Cardiac muscle cell (in vitro differentiated cells and primary cell): Measurements from ENCODE around the gene NCR2. TPM values are rescaled to one million over a fixed set of nuclear protein-coding genes. Genes with fewer than 3 reads are reported as not detected.

Experiments used
- DNase-seq, 2 donors: peaks; one replicate each; pipeline versions ENCODE4 v3.0.0 to v3.0.0-alpha.2; 2010 to 2017; ENCODE audit warnings: low read depth in 1 of 2, low spot score in 1 of 2
- H3K27ac ChIP-seq: fragments of 200-600 bp; sonication (generic); 2 replicates; pipeline ENCODE4 v1.5.1; 2016
- H3K27me3 ChIP-seq: fragments of 200-600 bp; sonication (generic); 2 replicates; pipeline ENCODE4 v1.6.0; 2016; ENCODE audit warnings: control low read depth
- H3K36me3 ChIP-seq: fragments of 200-600 bp; sonication (generic); 2 replicates; pipeline ENCODE4 v1.5.1; 2016; ENCODE audit warnings: control low read depth
- H3K4me1 ChIP-seq: fragments of 200-600 bp; sonication (generic); 2 replicates; pipeline ENCODE4 v1.8.1; 2017; ENCODE audit warnings: low read depth, mild to moderate bottlenecking, mixed run types
- H3K4me3 ChIP-seq: fragments of 200-600 bp; sonication (generic); 2 replicates; pipeline ENCODE4 v1.5.1; 2016; ENCODE audit warnings: mild to moderate bottlenecking
- H3K9me3 ChIP-seq: fragments of 200-600 bp; sonication (generic); 2 replicates; pipeline ENCODE4 v1.5.1; 2017; ENCODE audit warnings: low read depth, mild to moderate bottlenecking, control low read depth
- CTCF ChIP-seq: IDR thresholded peaks from 2 replicates; pipeline ENCODE4 v1.5.1; 2012; ENCODE audit warnings: low read depth, mild to moderate bottlenecking, low read length
- polyA plus RNA-seq: library from polyadenylated mRNA; unstranded; fragments of >200 nt; fragmentation: Nextera tagmentation; extraction: Ambion mirVana; gene quantifications from 2 replicates; pipeline ENCODE4 v1.2.1, GENCODE V29; 2016
- total RNA-seq: library from RNA; depleted of rRNA; stranded (reverse); fragments of >200 nt; gene quantifications from 2 replicates; pipeline ENCODE4 v1.2.3, GENCODE V29; 2016

The NCR2 gene
- total and polyA plus RNA-seq, 2 experiments from 2014 or later = not detected

- Histone ChIP-seq H3K27me3 (peaks cover 44% of the 10 kb centered on the region), H3K4me3 (no peak overlapping the region)
- no peak for DNase-seq
Measured at GRCh38 chr6:41353333-41353732, 17.9 kb downstream of the NCR2 start.

GRCh38 chr6:41355952-41356351 lies 20.5 kb downstream of the NCR2 start:
- TF ChIP-seq CTCF = no peak
- no peak for DNase-seq
- no peaks in the 10 kb centered on the region for H3K36me3 ChIP-seq
- H3K9me3 ChIP-seq = no peaks in the 10 kb centered on the region
- peaks cover 31% of the 10 kb centered on the region for H3K27me3 ChIP-seq
- no peak overlapping the region for H3K4me3 ChIP-seq
- no peaks in the 10 kb centered on the region for H3K4me1 ChIP-seq
- H3K27ac ChIP-seq = no peak overlapping the region

More at GRCh38 chr6:41353333-41353732, 17.9 kb downstream of the NCR2 start:
- no peaks in the 10 kb centered on the region for H3K36me3 ChIP-seq
- H3K9me3 ChIP-seq = no peaks in the 10 kb centered on the region
- H3K27ac ChIP-seq = no peak overlapping the region
- H3K4me1 ChIP-seq = no peaks in the 10 kb centered on the region
- no peak for TF ChIP-seq CTCF

- no peak for DNase-seq
- H3K36me3 ChIP-seq = no peaks in the 10 kb centered on the region
- H3K27ac ChIP-seq = no peak overlapping the region
- H3K4me1 ChIP-seq = no peaks in the 10 kb centered on the region
- peaks cover 25% of the 10 kb centered on the region for H3K27me3 ChIP-seq
- no peak overlapping the region for H3K4me3 ChIP-seq
- no peaks in the 10 kb centered on the region for H3K9me3 ChIP-seq
- no peak for TF ChIP-seq CTCF
Measured at GRCh38 chr6:41356825-41357224, 21.4 kb downstream of the NCR2 start.

GRCh38 chr6:41358503-41358902 lies 23.1 kb downstream of the NCR2 start:
- DNase-seq = no peak
- TF ChIP-seq CTCF = no peak
- H3K27me3 ChIP-seq = peaks cover 21% of the 10 kb centered on the region
- no peak overlapping the region for H3K27ac ChIP-seq
- H3K4me3 ChIP-seq = no peak overlapping the region
- H3K9me3 ChIP-seq = no peaks in the 10 kb centered on the region
- no peaks in the 10 kb centered on the region for H3K36me3 ChIP-seq
- H3K4me1 ChIP-seq = no peaks in the 10 kb centered on the region

GRCh38 chr6:41359617-41360313 lies 24.4 kb downstream of the NCR2 start:
- TF ChIP-seq CTCF = no peak
- H3K36me3 ChIP-seq = no peaks in the 10 kb centered on the region
- DNase-seq = no peak

More at GRCh38 chr6:41359617-41360313, 24.4 kb downstream of the NCR2 start:
- H3K4me3 ChIP-seq = no peak overlapping the region
- H3K27ac ChIP-seq = no peak overlapping the region
- H3K9me3 ChIP-seq = no peaks in the 10 kb centered on the region
- H3K27me3 ChIP-seq = peaks cover 25% of the 10 kb centered on the region
- no peaks in the 10 kb centered on the region for H3K4me1 ChIP-seq
